Heart left ventricle (tissue), 13 donors: ENCODE data around the gene LAMB4.

Source experiments
- POLR2A ChIP-seq, 2 donors: fragments of 450-650 bp; IDR thresholded peaks; one replicate each; pipeline ENCODE4 v1.6.1; 2017; ENCODE audit warnings: antibody characterized with exemption in 2 of 2, mild to moderate bottlenecking in 2 of 2, moderate library complexity in 2 of 2
- TF ChIP-seq, protein P1 (sequence below), 12 donors: fragments of 200-600 bp; sonication (generic) in 4 of 12; IDR thresholded peaks; one replicate each; pipeline versions ENCODE4 v1.5.0 to v1.8.0; 2018 to 2022; ENCODE audit warnings: antibody characterized with exemption in 12 of 12, mild to moderate bottlenecking in 5 of 12
- donor health status: ischemic (EF 13 %, LVEDD 7.1; RV severe dilation, severe dysfunction).
- donor health status: DM: no; HTN: yes; CAD: no.
- donor health status: DM: no; HTN: no; CAD: no.
- donor health status: ischemic (EF 25% LVEDD 6.9; RV normal size, moderate dysfunction).
- donor health status: ischemic (EF 25% LVEDD 5.7; RV mildly dilated, moderate dysfunction).
- donor health status: ischemic (EF 35%, LVEDD 5.7; RV mildly dilated, moderate dysfunction).
- donor health status: nonischemic (EF 11% LVEDD 7.7; RV severe dilation, severe dysfunction).
- donor health status: DM: yes; HTN: yes; CAD: no.
- donor health status: PGD.
- donor health status: ischemic (EF 29% LVEDD 5.4; RV normal size, mild dysfunction).
- donor health status: nonischemic (EF 23%, LVEDD 6.1; RV moderate dilation, normal function).

- no peak for TF ChIP-seq POLR2A (IDR thresholded peaks at IDR 0.05)
- TF ChIP-seq, protein P1, sequence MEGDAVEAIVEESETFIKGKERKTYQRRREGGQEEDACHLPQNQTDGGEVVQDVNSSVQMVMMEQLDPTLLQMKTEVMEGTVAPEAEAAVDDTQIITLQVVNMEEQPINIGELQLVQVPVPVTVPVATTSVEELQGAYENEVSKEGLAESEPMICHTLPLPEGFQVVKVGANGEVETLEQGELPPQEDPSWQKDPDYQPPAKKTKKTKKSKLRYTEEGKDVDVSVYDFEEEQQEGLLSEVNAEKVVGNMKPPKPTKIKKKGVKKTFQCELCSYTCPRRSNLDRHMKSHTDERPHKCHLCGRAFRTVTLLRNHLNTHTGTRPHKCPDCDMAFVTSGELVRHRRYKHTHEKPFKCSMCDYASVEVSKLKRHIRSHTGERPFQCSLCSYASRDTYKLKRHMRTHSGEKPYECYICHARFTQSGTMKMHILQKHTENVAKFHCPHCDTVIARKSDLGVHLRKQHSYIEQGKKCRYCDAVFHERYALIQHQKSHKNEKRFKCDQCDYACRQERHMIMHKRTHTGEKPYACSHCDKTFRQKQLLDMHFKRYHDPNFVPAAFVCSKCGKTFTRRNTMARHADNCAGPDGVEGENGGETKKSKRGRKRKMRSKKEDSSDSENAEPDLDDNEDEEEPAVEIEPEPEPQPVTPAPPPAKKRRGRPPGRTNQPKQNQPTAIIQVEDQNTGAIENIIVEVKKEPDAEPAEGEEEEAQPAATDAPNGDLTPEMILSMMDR (IDR thresholded peaks at IDR 0.05) = no peak
Observed at GRCh38 chr7:108122181-108122580, 8.0 kb downstream of the LAMB4 start.
